HG03442 (cell line): ENCODE results near the gene MALAT1.

ENCODE experiments used
- ATAC-seq: cut with Tn5 transposase; IDR thresholded peaks from one replicate; pipeline ENCODE4 v1.9.1; 2021; ENCODE audit warnings: mild to moderate bottlenecking, moderate library complexity; ENCODE audit not compliant: unreplicated experiment

MALAT1 gene

GRCh38 chr11:65478388-65479183 lies 20.3 kb upstream of the MALAT1 start:
- no peak for ATAC-seq

- no peak for ATAC-seq
Measured at GRCh38 chr11:65479184-65480145, 19.4 kb upstream of the MALAT1 start.

DNA sequence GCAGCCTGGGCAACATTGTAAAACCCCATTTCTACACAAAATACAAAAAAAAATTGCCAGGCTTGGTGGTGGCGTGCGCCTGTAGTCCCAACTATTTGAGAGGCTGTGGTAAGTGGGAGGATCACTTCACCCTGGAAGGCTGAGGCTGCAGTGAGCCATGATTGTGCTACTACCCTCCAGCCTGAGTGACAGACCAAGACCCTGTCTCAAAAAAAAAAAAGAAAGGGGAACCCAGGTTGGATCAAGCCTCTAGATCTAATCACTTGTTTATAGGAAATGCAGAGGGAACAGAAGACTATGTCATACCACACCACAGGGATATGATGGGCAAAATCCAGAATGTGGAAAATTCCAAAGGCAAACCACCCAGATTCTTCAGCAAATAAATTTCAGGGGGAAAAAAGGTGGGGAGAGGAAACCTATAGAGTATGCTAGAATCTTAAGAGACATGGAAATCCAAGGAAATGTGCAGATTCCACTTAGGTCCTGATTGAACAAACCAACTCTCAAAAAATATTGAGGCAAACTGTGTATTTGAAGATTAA lies 16.5 kb upstream of the MALAT1 start:
- ATAC-seq: no peak

DNA sequence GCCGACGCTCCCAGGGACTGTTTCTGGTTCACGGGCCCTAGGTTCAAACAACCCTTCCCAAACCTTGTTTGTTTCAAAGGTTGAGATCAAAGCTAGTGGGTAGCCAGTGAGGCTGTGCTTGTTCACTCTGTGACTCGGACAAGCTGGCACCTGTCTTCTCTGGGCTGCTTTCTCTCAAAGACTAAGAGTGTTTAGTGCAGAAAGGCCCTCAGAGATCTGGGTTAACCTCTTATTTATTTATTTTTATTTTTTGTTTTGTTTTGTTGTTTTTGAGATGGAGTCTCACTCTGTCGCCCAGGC lies 13.0 kb upstream of the MALAT1 start:
- ATAC-seq: no peak

GRCh38 chr11:65486570-65487466 lies 12.0 kb upstream of the MALAT1 start:
- no peak for ATAC-seq

- peak; percentile 39 for ATAC-seq
Measured at GRCh38 chr11:65487467-65488272, 11.2 kb upstream of the MALAT1 start.

GRCh38 chr11:65488273-65489034 lies 10.4 kb upstream of the MALAT1 start:
- no peak for ATAC-seq

GRCh38 chr11:65489035-65489705 lies 9.7 kb upstream of the MALAT1 start:
- ATAC-seq: no peak

- ATAC-seq: no peak
Measured at GRCh38 chr11:65489706-65490320, 9.0 kb upstream of the MALAT1 start.

GRCh38 chr11:65491163-65491465 lies 7.7 kb upstream of the MALAT1 start:
- ATAC-seq: no peak

- no peak for ATAC-seq
Measured at GRCh38 chr11:65491614-65492386, 7.0 kb upstream of the MALAT1 start.

DNA sequence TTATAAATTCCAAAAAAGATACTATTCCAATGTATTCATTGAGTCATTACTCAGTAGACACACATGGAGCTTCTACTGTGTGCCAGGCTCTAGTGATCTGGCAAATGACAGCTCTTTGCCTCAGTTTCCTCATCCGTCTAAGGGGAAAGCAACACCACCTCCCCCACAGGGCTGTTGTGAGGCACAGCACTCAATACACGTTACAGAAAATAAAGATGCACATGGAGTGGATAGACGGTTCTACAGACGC lies 6.5 kb upstream of the MALAT1 start:
- no peak for ATAC-seq

DNA sequence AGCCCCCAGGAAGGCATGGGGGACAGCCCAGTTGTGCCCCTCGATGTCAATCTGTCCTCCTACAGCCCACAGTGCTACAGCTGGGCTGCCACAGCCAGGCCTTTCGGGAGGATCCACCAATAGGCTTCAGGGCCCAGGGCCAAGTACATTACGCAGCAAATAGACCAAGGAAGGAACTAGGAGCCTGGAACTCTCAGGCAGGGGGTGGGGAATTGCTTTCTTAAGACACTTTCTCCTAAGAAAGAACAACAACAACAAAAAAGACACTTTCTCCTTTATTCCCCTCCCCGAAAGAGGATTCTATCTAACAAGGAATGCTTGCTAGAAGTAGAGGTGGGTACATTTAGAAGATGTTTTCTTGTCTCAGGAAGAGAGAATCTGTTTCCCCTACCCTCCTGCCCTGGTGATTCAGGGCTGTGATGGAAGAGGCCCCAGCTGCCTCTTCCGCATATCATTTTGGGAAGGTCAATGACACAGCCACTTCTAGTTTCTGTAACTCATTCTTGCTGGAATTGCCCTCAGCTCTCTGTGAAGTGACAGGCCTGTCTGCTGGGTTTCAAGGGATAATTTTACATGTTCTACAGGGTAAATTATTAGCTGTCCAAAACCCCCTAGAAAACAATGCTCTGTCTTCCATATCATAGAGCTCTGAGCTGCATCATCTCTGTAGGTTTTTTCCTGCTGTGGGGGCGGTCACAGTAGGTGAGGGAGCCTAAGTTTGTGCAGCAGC lies 6.0 kb upstream of the MALAT1 start:
- no peak for ATAC-seq

GRCh38 chr11:65493367-65494176 lies 5.3 kb upstream of the MALAT1 start:
- no peak for ATAC-seq

DNA sequence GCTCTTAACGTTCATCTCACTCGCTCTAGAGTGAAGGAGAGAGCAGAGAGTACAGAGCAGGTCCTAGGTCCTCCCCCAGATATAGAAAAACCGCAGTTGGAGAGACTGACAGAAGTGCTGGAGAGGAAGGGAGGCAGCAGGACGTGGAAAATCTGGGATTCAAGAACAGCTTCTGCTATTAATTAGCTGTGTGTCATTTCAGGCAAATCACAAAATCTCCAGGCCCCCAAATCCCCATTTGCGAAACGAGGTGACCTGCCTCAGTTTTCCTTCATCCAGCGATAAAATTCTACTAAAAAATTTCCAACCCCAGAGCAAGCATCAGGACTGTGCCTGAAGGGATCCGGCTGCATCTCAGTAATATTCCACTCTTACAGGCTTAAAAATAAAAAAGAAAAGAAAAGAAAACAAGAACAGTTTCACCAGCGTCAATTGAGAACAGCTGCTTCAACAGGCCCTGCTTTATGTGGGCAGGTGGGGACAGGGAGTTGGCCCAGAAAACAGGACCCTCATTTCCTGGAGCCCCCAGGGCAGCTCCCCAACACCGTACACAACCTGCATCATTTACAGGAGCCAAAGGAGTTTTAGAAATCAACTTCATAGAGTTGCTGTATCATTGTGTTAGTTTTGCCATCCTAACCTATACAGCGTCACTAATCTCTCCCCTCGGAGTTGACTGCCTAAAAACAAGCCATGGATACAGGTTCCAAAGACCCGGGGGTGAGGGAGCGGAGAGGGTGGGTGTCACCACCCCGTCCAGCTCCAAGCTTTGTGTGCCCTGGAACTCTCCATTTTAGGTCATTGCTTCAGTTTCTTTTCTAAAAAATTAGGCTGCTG lies 2.3 kb upstream of the MALAT1 start:
- no peak for ATAC-seq
